ENCODE measurements around the gene MYL4. TPM values are rescaled to one million over a fixed set of nuclear protein-coding genes. Genes with fewer than 3 reads are reported as not detected.
"Not testable (repeated sequence)": the region's sequence is repeated elsewhere in the genome, so short reads cannot be mapped to it uniquely, and the experiment has no call there.

The MYL4 gene
- total RNA-seq, 1 experiment from 2014 or later: 0.66 TPM

DNA sequence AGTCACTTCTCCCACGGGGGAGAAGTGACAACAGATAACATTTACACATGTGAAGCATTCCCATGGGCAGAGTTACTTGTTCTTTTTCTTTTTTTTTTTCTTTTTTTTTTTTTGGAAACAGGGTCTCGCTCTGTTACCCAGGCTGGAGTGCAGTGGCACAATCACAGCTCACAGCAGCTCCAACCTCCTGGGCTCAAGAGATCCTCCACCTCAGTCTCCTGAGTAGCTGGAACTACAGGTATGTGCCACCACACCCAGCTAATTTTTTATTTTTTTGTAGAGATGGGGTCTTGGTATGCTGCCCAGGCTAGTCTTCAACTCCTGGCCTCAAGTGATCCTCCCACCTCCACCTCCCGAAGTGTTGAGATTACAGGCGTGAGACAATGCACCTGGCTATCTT, 40.3 kb upstream of the MYL4 start:
- H3K4ac ChIP-seq (ENCODE audit: low read depth, low read length); H2AFZ ChIP-seq (ENCODE audit: low read length); H4K5ac ChIP-seq (ENCODE audit: insufficient read length, low read depth, low read length); H3K14ac ChIP-seq (ENCODE audit: insufficient read depth, low read length); H4K20me1 ChIP-seq (ENCODE audit: control insufficient read depth, insufficient read depth, insufficient read length); H3K4me1 ChIP-seq (ENCODE audit: insufficient read depth, low read length); H3K27ac Mint-ChIP-seq; H3K4me3 Mint-ChIP-seq; DNase-seq; H3K9me3 ChIP-seq (ENCODE audit: control insufficient read depth, low read depth, low read length); H3K4me2 ChIP-seq (ENCODE audit: insufficient read depth, insufficient read length, low read length); H2BK15ac ChIP-seq (ENCODE audit: low read depth, low read length); H3K9me3 Mint-ChIP-seq; H2BK5ac ChIP-seq (ENCODE audit: insufficient read length, low read length); H3K23me2 ChIP-seq (ENCODE audit: insufficient read length, low read depth, low read length, poor library complexity, severe bottlenecking); H3K23ac ChIP-seq (ENCODE audit: insufficient read length, low read depth, low read length); H3T11ph ChIP-seq (ENCODE audit: low read length); H4K8ac ChIP-seq (replicated peaks; ENCODE audit: insufficient read length, low read depth, low read length); H2BK120ac ChIP-seq (ENCODE audit: low read depth, low read length, poor library complexity, severe bottlenecking); H2AK5ac ChIP-seq (ENCODE audit: insufficient read length, low read length); H3K27me3 ChIP-seq (ENCODE audit: insufficient read depth, low read length); H3K27me3 Mint-ChIP-seq (ENCODE audit: low read depth); H4K91ac ChIP-seq (ENCODE audit: insufficient read length, low read depth, low read length); H3K18ac ChIP-seq (ENCODE audit: insufficient read length, low read depth, low read length); H3K56ac ChIP-seq (ENCODE audit: insufficient read length, low read depth, low read length); H3K79me1 ChIP-seq (ENCODE audit: insufficient read depth, low read depth, low read length, poor library complexity, severe bottlenecking); H2BK12ac ChIP-seq (ENCODE audit: insufficient read length, low read depth, low read length); H3K79me2 ChIP-seq (ENCODE audit: insufficient read depth, low read length); H3K27ac ChIP-seq (ENCODE audit: insufficient read length, low read depth, low read length); H3K9ac ChIP-seq (ENCODE audit: extremely low read depth, insufficient read length, low read length); H2BK20ac ChIP-seq (ENCODE audit: low read depth, low read length, poor library complexity, severe bottlenecking): not testable (repeated sequence)
- Mint-ChIP-seq H3K4me1 (peaks cover 3 to 10% of the 10 kb centered on the region in 2 experiments; a peak in 2 of 4 replicates), H3K36me3 (ENCODE audit: insufficient read depth in 1 of 3, low read depth in 3 of 3) (peaks cover 7 to 54% (median 53%) of the 10 kb centered on the region in 3 experiments; a peak in 6 of 7 replicates)
- no CpG with 5 or more reads among the region's 4 CpGs for WGBS (ENCODE audit: extremely low coverage, insufficient read length, low lambda C conversion rate)
